ENCODE results near the gene SGSM2. TPM values are rescaled to one million over a fixed set of nuclear protein-coding genes. Genes with fewer than 3 reads are reported as not detected.
A peak's percentile ranks its signal among the peaks of the same experiment; 100 is the strongest.

The SGSM2 gene
- total and polyA plus RNA-seq, 2 experiments from 2014 or later = 13.7 to 52.4 TPM

GRCh38 chr17:2369039-2369438 lies 31.7 kb downstream of the SGSM2 start (continued):
- TF ChIP-seq, protein P1, sequence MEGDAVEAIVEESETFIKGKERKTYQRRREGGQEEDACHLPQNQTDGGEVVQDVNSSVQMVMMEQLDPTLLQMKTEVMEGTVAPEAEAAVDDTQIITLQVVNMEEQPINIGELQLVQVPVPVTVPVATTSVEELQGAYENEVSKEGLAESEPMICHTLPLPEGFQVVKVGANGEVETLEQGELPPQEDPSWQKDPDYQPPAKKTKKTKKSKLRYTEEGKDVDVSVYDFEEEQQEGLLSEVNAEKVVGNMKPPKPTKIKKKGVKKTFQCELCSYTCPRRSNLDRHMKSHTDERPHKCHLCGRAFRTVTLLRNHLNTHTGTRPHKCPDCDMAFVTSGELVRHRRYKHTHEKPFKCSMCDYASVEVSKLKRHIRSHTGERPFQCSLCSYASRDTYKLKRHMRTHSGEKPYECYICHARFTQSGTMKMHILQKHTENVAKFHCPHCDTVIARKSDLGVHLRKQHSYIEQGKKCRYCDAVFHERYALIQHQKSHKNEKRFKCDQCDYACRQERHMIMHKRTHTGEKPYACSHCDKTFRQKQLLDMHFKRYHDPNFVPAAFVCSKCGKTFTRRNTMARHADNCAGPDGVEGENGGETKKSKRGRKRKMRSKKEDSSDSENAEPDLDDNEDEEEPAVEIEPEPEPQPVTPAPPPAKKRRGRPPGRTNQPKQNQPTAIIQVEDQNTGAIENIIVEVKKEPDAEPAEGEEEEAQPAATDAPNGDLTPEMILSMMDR (conservative IDR thresholded peaks at IDR 0.05; ENCODE audit: low read depth in 2 of 2) = no peak
- TF ChIP-seq POLR2AphosphoS5 (IDR thresholded peaks at IDR 0.05; ENCODE audit: low read depth) (no peak), ZNF331 (CRISPR knock-in tag; IDR thresholded peaks at IDR 0.05; ENCODE audit: low read depth) (no peak), NANOG (IDR thresholded peaks at IDR 0.05; ENCODE audit: borderline replicate concordance) (no peak), ZNF114 (CRISPR knock-in tag; IDR thresholded peaks at IDR 0.05) (no peak)

GRCh38 chr17:2369551-2370210 lies 32.4 kb downstream of the SGSM2 start:
- Histone ChIP-seq H2AFZ (no peak overlapping the region), H3K9me2 (ENCODE audit: insufficient read depth) (no peaks in the 10 kb centered on the region), H4K20me1 (replicated peaks; ENCODE audit: insufficient read depth) (no peaks in the 10 kb centered on the region; the same call in none of the 2 replicates), H3F3A (replicated peaks; ENCODE audit: low read depth) (0 out of 2 replicates have a peak, but pooled peaks cover 3% of the 10 kb centered on the region), H3K36me3 (ENCODE audit: insufficient read depth) (no peaks in the 10 kb centered on the region), H3K4me3 (no peak overlapping the region), H3K4me1 (ENCODE audit: insufficient read depth) (no peaks in the 10 kb centered on the region; the same call in 1 of the 2 replicates), H3K27ac (ENCODE audit: low read depth) (no peak overlapping the region), H3K4me2 (peak overlapping the region; percentile 43; the same call in 1 of the 2 replicates), H3K27me3 (ENCODE audit: insufficient read depth) (no peaks in the 10 kb centered on the region), H3K79me2 (replicated peaks; ENCODE audit: insufficient read depth) (no peaks in the 10 kb centered on the region)
- Mint-ChIP-seq H3K36me3 (ENCODE audit: low read depth) (peaks cover 12% of the 10 kb centered on the region; the same call in 2 of the 3 replicates), H3K9me3 (no peaks in the 10 kb centered on the region), H3K4me1 (peaks cover 17% of the 10 kb centered on the region), H3K27ac (peak overlapping the region; percentile 87), H3K4me3 (no peak overlapping the region), H3K27me3 (ENCODE audit: insufficient read depth, low read depth, poor library complexity) (peaks cover 18% of the 10 kb centered on the region)
- DNase-seq (ENCODE audit: low spot score) (peak; percentile 78), ATAC-seq (peak; percentile 74)
- TF ChIP-seq, protein P1 (conservative IDR thresholded peaks at IDR 0.05; ENCODE audit: low read depth in 2 of 2) = peak; percentile 40 to 66
- TF ChIP-seq ZNF114 (CRISPR knock-in tag; IDR thresholded peaks at IDR 0.05) = no peak

DNA sequence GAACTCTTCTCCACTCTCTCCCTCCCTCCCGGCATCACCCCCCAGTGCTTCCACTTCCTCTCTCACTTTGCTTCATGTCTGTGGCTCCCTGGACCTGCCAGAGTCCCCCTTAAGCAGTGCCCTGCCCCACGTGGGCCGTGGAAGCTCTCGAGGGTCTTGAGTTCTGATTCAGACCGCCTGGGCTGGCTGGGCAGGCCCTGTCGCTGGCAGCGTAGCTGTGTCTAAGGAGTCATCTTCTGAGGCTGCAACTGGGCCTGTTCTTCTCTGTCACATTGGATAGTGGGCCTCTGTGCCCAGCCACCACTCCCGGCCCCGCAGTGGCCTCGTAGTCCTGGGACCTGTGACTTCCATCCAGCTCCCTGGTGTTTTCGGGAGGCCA lies 32.9 kb downstream of the SGSM2 start:
- no peaks in the 10 kb centered on the region for H3K79me2 ChIP-seq (replicated peaks; ENCODE audit: insufficient read depth)
- H3K4me1 ChIP-seq (ENCODE audit: insufficient read depth) = no peaks in the 10 kb centered on the region; the same call in 1 of the 2 replicates
- no peaks in the 10 kb centered on the region for H3K36me3 ChIP-seq (ENCODE audit: insufficient read depth)
- Mint-ChIP-seq H3K27me3 (ENCODE audit: insufficient read depth, low read depth, poor library complexity) (peaks cover 18% of the 10 kb centered on the region), H3K36me3 (ENCODE audit: low read depth) (peaks cover 12% of the 10 kb centered on the region; the same call in 2 of the 3 replicates), H3K4me3 (no peak overlapping the region), H3K4me1 (peaks cover 17% of the 10 kb centered on the region), H3K27ac (peak overlapping the region; percentile 87), H3K9me3 (no peaks in the 10 kb centered on the region)
- peak overlapping the region; percentile 43; the same call in 1 of the 2 replicates for H3K4me2 ChIP-seq
- H3K27ac ChIP-seq (ENCODE audit: low read depth) = no peak overlapping the region
- H3F3A ChIP-seq (replicated peaks; ENCODE audit: low read depth) = 0 out of 2 replicates have a peak, but pooled peaks cover 3% of the 10 kb centered on the region
- no peak for DNase-seq (ENCODE audit: low spot score)
- no peak overlapping the region for H2AFZ ChIP-seq
- H3K4me3 ChIP-seq = no peak overlapping the region
- no peaks in the 10 kb centered on the region for H3K9me2 ChIP-seq (ENCODE audit: insufficient read depth)
- no peaks in the 10 kb centered on the region for H3K27me3 ChIP-seq (ENCODE audit: insufficient read depth)
- ATAC-seq = no peak
- no peaks in the 10 kb centered on the region; the same call in none of the 2 replicates for H4K20me1 ChIP-seq (replicated peaks; ENCODE audit: insufficient read depth)
- TF ChIP-seq STAT1 (IDR thresholded peaks at IDR 0.05; ENCODE audit: unreplicated experiment) (no peak), JUNB (IDR thresholded peaks at IDR 0.05; ENCODE audit: unreplicated experiment) (no peak), NANOG (IDR thresholded peaks at IDR 0.05; ENCODE audit: borderline replicate concordance) (no peak), EZH2 (IDR thresholded peaks at IDR 0.05; ENCODE audit: low read depth, unreplicated experiment) (no peak), POLR2AphosphoS5 (IDR thresholded peaks at IDR 0.05; ENCODE audit: low read depth) (no peak), ZNF331 (CRISPR knock-in tag; IDR thresholded peaks at IDR 0.05; ENCODE audit: low read depth) (no peak)
- TF ChIP-seq, protein P2, sequence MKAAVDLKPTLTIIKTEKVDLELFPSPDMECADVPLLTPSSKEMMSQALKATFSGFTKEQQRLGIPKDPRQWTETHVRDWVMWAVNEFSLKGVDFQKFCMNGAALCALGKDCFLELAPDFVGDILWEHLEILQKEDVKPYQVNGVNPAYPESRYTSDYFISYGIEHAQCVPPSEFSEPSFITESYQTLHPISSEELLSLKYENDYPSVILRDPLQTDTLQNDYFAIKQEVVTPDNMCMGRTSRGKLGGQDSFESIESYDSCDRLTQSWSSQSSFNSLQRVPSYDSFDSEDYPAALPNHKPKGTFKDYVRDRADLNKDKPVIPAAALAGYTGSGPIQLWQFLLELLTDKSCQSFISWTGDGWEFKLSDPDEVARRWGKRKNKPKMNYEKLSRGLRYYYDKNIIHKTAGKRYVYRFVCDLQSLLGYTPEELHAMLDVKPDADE (IDR thresholded peaks at IDR 0.05) = no peak
